Nephron progenitor cell (in vitro differentiated cells): ENCODE data around the gene SYT15B.
"Not testable (repeated sequence)": the region's sequence is repeated elsewhere in the genome, so short reads cannot be mapped to it uniquely, and the experiment has no call there.

Experiments
- DNase-seq: peaks from one replicate; pipeline ENCODE4 v3.0.0; 2021
- H3K27ac Mint-ChIP-seq: 2 replicates; pipeline ENCODE4 v1.8.0; 2021; ENCODE audit warnings: mild to moderate bottlenecking, moderate library complexity, mixed read lengths
- H3K27me3 Mint-ChIP-seq: 2 replicates; pipeline ENCODE4 v1.8.0; 2021; ENCODE audit warnings: mild to moderate bottlenecking, low read depth, mixed read lengths; ENCODE audit not compliant: poor library complexity
- H3K36me3 Mint-ChIP-seq: 2 replicates; pipeline ENCODE4 v1.8.0; 2021; ENCODE audit warnings: low read depth, mixed read lengths
- H3K4me1 Mint-ChIP-seq: 2 replicates; pipeline ENCODE4 v1.8.0; 2021; ENCODE audit warnings: mixed read lengths
- H3K4me3 Mint-ChIP-seq: 2 replicates; pipeline ENCODE4 v1.8.0; 2021; ENCODE audit warnings: mild to moderate bottlenecking, moderate library complexity, mixed read lengths
- H3K9me3 Mint-ChIP-seq: 2 replicates; pipeline ENCODE4 v1.8.0; 2021; ENCODE audit warnings: mild to moderate bottlenecking, moderate library complexity, mixed read lengths

Gene SYT15B

GRCh38 chr10:47763554-47764175 is at the start of gene SYT15B:
TSS of gene SYT15B (minus strand) at chr10:47763592. CDS start at chr10:47762640, 952 bp downstream.
- peak within 1 kb of the TSS; percentile 55 for H3K4me3 Mint-ChIP-seq
- not testable (repeated sequence) for H3K27me3 Mint-ChIP-seq, H3K4me1 Mint-ChIP-seq, H3K9me3 Mint-ChIP-seq, H3K27ac Mint-ChIP-seq, H3K36me3 Mint-ChIP-seq, DNase-seq

- not testable (repeated sequence) for H3K9me3 Mint-ChIP-seq, H3K4me1 Mint-ChIP-seq, DNase-seq, H3K27ac Mint-ChIP-seq, H3K36me3 Mint-ChIP-seq, H3K4me3 Mint-ChIP-seq, H3K27me3 Mint-ChIP-seq
These were observed 16.2 kb upstream of the SYT15B start for GRCh38 chr10:47779590-47779989.

GRCh38 chr10:47775361-47776231 is 12.2 kb upstream of the SYT15B start:
- not testable (repeated sequence) for H3K4me1 Mint-ChIP-seq, H3K4me3 Mint-ChIP-seq, H3K9me3 Mint-ChIP-seq, H3K36me3 Mint-ChIP-seq, H3K27ac Mint-ChIP-seq, H3K27me3 Mint-ChIP-seq
- DNase-seq = peak; percentile 12

GRCh38 chr10:47770745-47771144 is 7.4 kb upstream of the SYT15B start:
- not testable (repeated sequence) for H3K4me1 Mint-ChIP-seq, H3K27ac Mint-ChIP-seq, H3K9me3 Mint-ChIP-seq, DNase-seq, H3K4me3 Mint-ChIP-seq, H3K36me3 Mint-ChIP-seq, H3K27me3 Mint-ChIP-seq

- not testable (repeated sequence) for H3K27me3 Mint-ChIP-seq, H3K9me3 Mint-ChIP-seq, H3K4me1 Mint-ChIP-seq, H3K4me3 Mint-ChIP-seq, DNase-seq, H3K36me3 Mint-ChIP-seq, H3K27ac Mint-ChIP-seq
These were observed 5.3 kb upstream of the SYT15B start for GRCh38 chr10:47768578-47769115.

- not testable (repeated sequence) for H3K27me3 Mint-ChIP-seq, H3K27ac Mint-ChIP-seq, DNase-seq, H3K9me3 Mint-ChIP-seq, H3K36me3 Mint-ChIP-seq, H3K4me3 Mint-ChIP-seq, H3K4me1 Mint-ChIP-seq
These were observed 4.7 kb upstream of the SYT15B start for GRCh38 chr10:47768085-47768484.

GRCh38 chr10:47767236-47767635 is 3.8 kb upstream of the SYT15B start:
- DNase-seq, H3K9me3 Mint-ChIP-seq, H3K4me3 Mint-ChIP-seq, H3K27ac Mint-ChIP-seq, H3K4me1 Mint-ChIP-seq, H3K27me3 Mint-ChIP-seq, H3K36me3 Mint-ChIP-seq: not testable (repeated sequence)

GRCh38 chr10:47765232-47765631 is 1.8 kb upstream of the SYT15B start:
- not testable (repeated sequence) for H3K4me1 Mint-ChIP-seq, H3K4me3 Mint-ChIP-seq, H3K9me3 Mint-ChIP-seq, DNase-seq, H3K36me3 Mint-ChIP-seq, H3K27me3 Mint-ChIP-seq, H3K27ac Mint-ChIP-seq

- H3K4me1 Mint-ChIP-seq = not testable (repeated sequence)
These were observed 478 bp downstream of the SYT15B start for GRCh38 chr10:47762674-47763553.

GRCh38 chr10:47758855-47759254 is 4.5 kb downstream of the SYT15B start:
- not testable (repeated sequence) for DNase-seq, H3K27ac Mint-ChIP-seq, H3K4me1 Mint-ChIP-seq, H3K27me3 Mint-ChIP-seq, H3K9me3 Mint-ChIP-seq, H3K36me3 Mint-ChIP-seq, H3K4me3 Mint-ChIP-seq

More at GRCh38 chr10:47762674-47763553, 478 bp downstream of the SYT15B start:
- H3K27ac Mint-ChIP-seq, H3K36me3 Mint-ChIP-seq, H3K27me3 Mint-ChIP-seq, H3K9me3 Mint-ChIP-seq: not testable (repeated sequence)
- H3K4me3 Mint-ChIP-seq = peak overlapping the region; percentile 55
- peak; percentile 23 for DNase-seq

GRCh38 chr10:47756169-47756568 is 7.2 kb downstream of the SYT15B start:
- DNase-seq = not testable (repeated sequence)

GRCh38 chr10:47753871-47754270 is 9.5 kb downstream of the SYT15B start:
- not testable (repeated sequence) for H3K27me3 Mint-ChIP-seq, H3K27ac Mint-ChIP-seq, H3K9me3 Mint-ChIP-seq, H3K36me3 Mint-ChIP-seq, H3K4me1 Mint-ChIP-seq, DNase-seq, H3K4me3 Mint-ChIP-seq

More at GRCh38 chr10:47756169-47756568, 7.2 kb downstream of the SYT15B start:
- not testable (repeated sequence) for H3K4me3 Mint-ChIP-seq, H3K27ac Mint-ChIP-seq, H3K9me3 Mint-ChIP-seq, H3K4me1 Mint-ChIP-seq, H3K27me3 Mint-ChIP-seq, H3K36me3 Mint-ChIP-seq

- DNase-seq, H3K27ac Mint-ChIP-seq, H3K9me3 Mint-ChIP-seq, H3K4me1 Mint-ChIP-seq, H3K4me3 Mint-ChIP-seq, H3K27me3 Mint-ChIP-seq, H3K36me3 Mint-ChIP-seq: not testable (repeated sequence)
These were observed 10.2 kb downstream of the SYT15B start for GRCh38 chr10:47753176-47753575.

GRCh38 chr10:47751821-47752220 is 11.6 kb downstream of the SYT15B start:
- not testable (repeated sequence) for H3K36me3 Mint-ChIP-seq, H3K9me3 Mint-ChIP-seq, H3K4me3 Mint-ChIP-seq, DNase-seq, H3K27me3 Mint-ChIP-seq, H3K4me1 Mint-ChIP-seq, H3K27ac Mint-ChIP-seq
